GM12873 (cell line): Measurements from ENCODE around the gene CLEC17A.

Experiments
- CTCF ChIP-seq: IDR thresholded peaks from 2 replicates; pipeline ENCODE4 v1.5.1; 2012; ENCODE audit warnings: low read depth, mild to moderate bottlenecking, moderate library complexity, low read length, control low read depth; ENCODE audit not compliant: insufficient read depth; ENCODE audit errors: missing control alignments

The CLEC17A gene

DNA sequence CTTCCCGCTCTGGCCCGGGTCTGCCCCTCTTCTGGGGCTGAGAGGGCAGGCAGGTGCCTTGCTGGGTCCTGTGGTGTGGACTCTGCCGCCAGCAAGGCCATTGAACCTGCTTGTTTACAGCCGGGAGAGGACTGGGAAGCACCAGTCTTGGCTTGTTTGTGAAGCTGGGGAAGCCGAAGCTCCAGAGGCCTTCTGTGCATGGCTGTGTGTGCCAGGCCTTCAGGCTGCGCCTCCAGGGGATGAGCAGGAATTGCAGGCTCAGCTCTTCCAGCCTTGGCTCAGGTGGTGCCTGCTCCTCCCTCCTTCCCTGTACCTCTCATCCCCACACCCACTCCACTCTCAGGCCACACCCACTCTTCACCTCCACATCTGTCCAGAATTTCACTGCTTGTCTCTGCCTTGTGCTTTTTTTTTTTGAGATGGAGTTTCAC lies 28.5 kb upstream of the CLEC17A start:
- TF ChIP-seq CTCF: no peak

DNA sequence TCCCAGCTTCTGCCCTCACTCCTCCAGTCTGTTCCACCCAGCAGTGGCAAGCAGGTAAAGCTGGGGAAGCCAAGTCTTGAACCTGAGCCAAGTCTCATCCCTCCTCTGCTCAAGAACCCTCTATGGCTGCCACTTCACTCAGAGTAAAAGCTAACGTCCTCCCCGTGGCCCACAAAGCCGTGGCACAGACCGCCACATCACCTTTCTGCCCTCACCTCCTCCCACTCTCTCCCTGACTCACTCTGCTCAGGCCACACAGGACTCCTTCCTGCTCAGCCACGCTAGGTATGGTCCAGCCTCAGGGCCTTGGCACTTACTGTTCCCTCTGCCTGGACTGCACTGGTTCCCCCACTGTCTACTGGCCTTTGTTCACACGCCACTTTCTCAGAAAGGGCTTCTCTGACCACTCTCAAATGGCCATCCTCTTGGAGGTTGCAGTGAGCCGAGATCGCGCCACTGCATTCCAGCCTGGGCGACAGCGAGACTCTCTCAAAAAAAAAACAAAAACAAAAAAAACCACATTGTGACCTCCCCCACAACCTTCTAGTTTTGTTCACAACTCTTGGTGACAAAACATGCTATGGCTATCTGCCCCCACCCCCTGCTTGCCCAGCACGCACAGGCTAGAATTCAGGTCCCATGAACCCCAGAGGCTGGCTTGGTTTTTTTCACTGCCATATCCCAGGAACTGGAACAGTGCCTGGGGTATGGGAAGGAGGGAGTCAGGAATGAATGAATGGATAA lies 26.8 kb upstream of the CLEC17A start:
- TF ChIP-seq CTCF: peak; percentile 14

DNA sequence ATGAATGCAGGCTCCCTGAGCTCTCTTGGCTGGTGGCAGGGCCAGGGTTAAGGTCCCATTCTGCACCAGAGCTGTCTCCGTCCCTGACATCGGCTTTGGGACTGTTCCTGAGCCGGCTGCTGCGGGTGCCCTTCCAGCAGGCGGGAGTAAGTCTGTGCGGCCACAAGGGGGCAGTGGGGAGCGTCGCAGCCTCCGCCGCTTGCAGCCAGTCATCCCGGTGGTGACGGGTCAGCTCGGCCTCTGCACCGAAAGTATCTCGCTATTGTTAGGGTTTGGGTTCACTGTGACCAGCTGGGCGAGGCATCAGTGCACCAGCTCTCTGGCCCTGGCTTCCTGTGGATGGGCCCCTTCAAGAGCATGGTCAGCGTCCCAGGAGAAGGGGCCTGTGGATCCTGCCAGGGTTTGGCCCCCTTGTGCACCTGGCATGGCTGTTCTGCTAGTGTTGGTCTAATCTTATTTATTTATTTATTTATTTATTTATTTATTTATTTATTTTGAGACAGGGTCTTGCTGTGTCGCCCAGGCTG lies 26.2 kb upstream of the CLEC17A start:
- peak; percentile 99 for TF ChIP-seq CTCF

DNA sequence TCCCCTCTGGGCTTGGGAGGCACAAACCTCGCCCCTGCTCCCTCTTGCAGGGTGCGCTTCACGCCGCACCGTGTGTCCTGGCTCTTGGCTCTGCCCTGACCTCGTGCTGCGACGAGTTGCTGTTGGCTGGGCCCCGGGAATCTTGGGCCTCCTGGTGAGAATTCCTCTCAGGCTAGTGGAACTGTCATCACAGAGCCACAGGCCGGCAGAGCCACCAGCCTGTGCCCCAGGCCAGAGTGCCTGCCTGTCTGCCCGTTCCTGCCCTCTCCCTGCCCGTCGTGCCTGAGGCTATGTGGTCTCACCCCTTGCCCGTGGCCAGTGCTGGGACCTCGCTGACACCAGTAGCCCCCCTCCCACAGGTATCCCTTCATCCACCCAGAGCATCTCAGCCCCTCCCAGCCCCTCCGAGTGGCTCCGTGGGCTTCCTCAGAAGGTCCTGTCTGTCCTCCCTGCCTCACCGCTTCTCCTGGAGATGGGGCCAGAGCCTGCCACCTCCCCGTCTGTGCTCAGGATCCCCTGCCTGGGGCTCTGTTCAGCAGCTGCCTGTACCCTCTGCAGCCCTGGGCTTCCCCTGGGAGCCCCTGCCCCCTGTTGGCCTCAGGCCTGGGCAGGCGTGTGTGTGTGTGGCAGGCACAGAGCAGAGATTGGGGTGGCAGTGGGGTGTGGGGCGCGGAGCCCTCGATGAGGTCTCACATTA lies 24.4 kb upstream of the CLEC17A start:
- no peak for TF ChIP-seq CTCF

DNA sequence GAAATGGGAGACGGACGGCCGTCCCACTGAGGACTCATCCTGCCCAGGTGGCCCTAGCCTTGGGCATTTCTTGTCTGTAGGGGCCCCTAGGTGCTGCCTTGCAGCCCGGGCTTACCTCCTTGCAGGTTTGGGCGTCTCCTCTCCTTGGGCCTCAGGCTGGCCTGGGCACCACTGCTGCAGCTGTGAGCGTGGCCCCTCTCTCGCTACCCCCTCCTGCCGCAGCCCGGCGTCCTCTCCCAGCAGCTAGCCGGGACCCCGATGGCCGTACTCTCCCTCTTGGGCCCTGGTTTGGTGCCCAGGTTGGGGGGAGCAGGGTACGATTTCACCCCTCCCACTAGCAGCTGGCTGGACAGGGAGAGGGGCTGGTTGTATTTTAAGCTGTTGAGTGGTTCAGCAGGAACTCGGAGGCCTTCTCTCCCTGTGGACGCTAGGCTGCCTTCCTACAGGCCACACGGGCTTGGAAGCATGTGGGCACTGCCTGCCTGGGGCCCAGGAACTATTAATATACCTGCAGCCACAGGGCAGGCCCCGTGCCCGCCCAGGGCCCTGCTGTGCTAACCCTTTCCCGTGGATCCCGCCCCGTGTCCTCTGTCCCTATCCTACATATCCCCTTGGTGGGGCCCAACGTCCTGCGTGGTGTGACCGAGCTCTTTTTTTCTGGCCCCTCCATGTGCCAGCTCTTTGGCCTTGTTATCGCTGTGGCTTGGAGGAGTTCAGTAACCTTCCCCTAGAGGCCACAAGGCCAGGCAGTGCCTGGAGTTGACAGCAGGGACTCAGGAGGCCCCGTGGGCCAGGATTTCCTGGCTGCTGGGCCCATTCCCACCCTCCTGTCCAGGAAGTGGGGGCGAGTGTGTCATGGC lies 22.7 kb upstream of the CLEC17A start:
- no peak for TF ChIP-seq CTCF

DNA sequence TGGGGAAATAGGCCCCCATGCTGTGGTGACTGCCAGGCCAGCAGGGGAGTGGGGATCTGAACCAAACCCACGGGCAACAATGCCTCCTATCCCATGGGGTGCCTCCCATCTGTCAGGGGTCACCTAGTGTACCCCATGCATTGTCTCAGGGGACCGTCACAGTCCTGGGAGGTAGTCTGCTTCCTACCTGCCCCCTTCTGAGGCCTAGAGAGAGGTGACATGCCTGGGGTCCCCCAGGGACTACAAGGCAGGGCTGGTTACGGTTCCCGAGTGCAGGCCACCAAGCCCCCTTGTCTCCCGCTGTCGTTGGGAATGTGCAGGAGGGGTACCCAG lies 22.1 kb upstream of the CLEC17A start:
- no peak for TF ChIP-seq CTCF

- no peak for TF ChIP-seq CTCF
Measured at GRCh38 chr19:14561249-14561648, 21.6 kb upstream of the CLEC17A start.
